Mesothelial cell of epicardium (in vitro differentiated cells): Measurements from ENCODE around the gene CHRM1. TPM values are rescaled to one million over a fixed set of nuclear protein-coding genes. Genes with fewer than 3 reads are reported as not detected.

Source experiments
- DNase-seq, 2 experiments: peaks; one replicate each; pipeline ENCODE4 v3.0.0; 2021; ENCODE audit warnings: low spot score in 2 of 2; ENCODE audit not compliant: unreplicated experiment in 2 of 2
- H3K27ac Mint-ChIP-seq: 2 replicates; pipeline ENCODE4 v1.8.0; 2021; ENCODE audit warnings: mixed read lengths
- H3K27me3 Mint-ChIP-seq: 2 replicates; pipeline ENCODE4 v1.8.0; 2021; ENCODE audit warnings: low read depth, mixed read lengths
- H3K36me3 Mint-ChIP-seq: 2 replicates; pipeline ENCODE4 v1.8.0; 2021; ENCODE audit warnings: mixed read lengths
- H3K4me1 Mint-ChIP-seq: 2 replicates; pipeline ENCODE4 v1.8.0; 2021; ENCODE audit warnings: mixed read lengths
- H3K4me3 Mint-ChIP-seq: 2 replicates; pipeline ENCODE4 v1.8.0; 2021; ENCODE audit warnings: mild to moderate bottlenecking, moderate library complexity, mixed read lengths
- H3K9me3 Mint-ChIP-seq: 2 replicates; pipeline ENCODE4 v1.8.0; 2021; ENCODE audit warnings: mixed read lengths
- total RNA-seq: library from RNA; stranded (reverse); gene quantifications from 3 replicates; pipeline ENCODE4 v1.2.1, GENCODE V29; 2021
- TF ChIP-seq, protein P1 (sequence below): fragments of 200-600 bp; sonication (generic); IDR thresholded peaks from one replicate; pipeline ENCODE4 v1.5.0; 2021; ENCODE audit warnings: antibody characterized with exemption; ENCODE audit not compliant: unreplicated experiment

The CHRM1 gene
- total RNA-seq, 1 donor from 2014 or later, result 0.09 TPM

DNA sequence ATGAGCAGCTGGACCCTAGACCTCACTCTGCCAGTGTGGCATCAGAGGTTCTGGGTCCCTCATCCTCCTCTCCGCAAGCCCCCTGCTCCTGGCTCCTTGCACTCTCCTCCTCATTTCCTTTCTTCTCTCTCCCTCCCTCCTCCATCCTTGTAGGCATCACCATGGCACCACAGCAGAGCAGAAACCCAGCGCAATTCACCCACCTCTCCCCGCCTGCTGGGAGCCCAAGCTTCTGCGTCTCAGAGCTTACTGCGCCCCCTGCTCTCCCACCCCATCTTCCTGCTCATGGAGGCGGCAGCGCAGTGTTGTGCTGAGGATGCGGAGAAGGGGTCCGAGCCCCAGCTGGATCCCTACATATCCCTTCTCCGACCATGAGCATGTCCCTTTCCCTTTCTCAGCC lies 1.7 kb downstream of the CHRM1 start:
- TF ChIP-seq, protein P1, sequence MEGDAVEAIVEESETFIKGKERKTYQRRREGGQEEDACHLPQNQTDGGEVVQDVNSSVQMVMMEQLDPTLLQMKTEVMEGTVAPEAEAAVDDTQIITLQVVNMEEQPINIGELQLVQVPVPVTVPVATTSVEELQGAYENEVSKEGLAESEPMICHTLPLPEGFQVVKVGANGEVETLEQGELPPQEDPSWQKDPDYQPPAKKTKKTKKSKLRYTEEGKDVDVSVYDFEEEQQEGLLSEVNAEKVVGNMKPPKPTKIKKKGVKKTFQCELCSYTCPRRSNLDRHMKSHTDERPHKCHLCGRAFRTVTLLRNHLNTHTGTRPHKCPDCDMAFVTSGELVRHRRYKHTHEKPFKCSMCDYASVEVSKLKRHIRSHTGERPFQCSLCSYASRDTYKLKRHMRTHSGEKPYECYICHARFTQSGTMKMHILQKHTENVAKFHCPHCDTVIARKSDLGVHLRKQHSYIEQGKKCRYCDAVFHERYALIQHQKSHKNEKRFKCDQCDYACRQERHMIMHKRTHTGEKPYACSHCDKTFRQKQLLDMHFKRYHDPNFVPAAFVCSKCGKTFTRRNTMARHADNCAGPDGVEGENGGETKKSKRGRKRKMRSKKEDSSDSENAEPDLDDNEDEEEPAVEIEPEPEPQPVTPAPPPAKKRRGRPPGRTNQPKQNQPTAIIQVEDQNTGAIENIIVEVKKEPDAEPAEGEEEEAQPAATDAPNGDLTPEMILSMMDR, result no peak
- no peak for DNase-seq
- Mint-ChIP-seq H3K36me3 (no peaks in the 10 kb centered on the region), H3K27ac (no peak overlapping the region), H3K4me3 (no peak overlapping the region), H3K4me1 (peaks cover 29% of the 10 kb centered on the region), H3K27me3 (peaks cover 25% of the 10 kb centered on the region), H3K9me3 (no peaks in the 10 kb centered on the region)

DNA sequence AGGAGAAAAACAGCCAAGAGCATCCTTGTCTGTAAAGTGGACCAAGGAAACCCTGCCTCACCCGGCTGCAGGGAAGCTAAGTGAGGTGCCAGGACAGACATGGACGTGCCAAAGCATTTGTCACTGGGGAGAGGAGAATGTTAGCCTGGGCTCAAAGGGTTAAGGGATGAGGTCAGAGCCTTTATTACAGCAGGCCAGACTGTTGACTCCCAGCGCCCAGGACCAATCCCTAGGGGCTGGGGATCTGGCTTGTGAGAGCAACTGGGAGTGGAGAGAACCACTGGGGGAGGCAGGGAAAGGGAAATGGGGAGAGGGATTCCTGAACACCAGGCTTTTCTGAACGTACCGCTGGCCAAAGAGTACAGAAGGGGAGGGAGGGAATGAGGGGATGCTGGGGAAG lies 2.6 kb downstream of the CHRM1 start:
- TF ChIP-seq, protein P1, result no peak
- H3K4me1 Mint-ChIP-seq, result peaks cover 25% of the 10 kb centered on the region
- H3K27me3 Mint-ChIP-seq, result peaks cover 17% of the 10 kb centered on the region
- H3K27ac Mint-ChIP-seq, result no peak overlapping the region
- no peak overlapping the region for H3K4me3 Mint-ChIP-seq
- H3K9me3 Mint-ChIP-seq, result no peaks in the 10 kb centered on the region
- H3K36me3 Mint-ChIP-seq, result no peaks in the 10 kb centered on the region
- no peak for DNase-seq

DNA sequence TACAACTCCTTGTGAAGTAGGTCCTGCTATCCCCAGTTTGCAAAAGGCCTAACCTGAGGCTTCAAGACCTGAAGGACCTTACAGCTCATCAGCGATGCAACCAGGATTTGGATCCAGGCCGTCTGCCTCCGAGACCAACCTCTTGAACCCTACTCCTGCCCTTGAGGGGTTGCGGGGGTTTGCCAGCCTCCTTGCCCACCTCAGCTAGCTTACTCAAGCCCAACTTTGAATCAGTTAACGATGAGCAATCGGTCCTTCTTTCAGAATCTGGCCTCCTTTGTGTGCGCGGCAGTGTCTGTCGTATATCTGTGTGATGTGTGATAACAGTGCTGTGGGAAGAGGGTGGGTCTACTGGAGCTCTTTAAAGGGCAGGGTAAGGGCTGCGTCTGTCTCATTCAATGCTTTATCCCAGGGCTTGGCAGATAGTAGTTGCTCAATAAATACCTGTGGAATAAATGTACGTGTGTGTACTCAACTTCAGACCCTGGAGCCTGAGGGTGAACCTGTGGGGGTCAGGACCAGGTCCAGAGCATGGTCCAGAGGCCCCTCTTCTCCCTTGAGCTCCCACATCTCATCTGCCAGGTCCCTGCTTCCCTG lies 3.2 kb downstream of the CHRM1 start:
- Mint-ChIP-seq H3K36me3 (no peaks in the 10 kb centered on the region), H3K4me1 (peaks cover 23% of the 10 kb centered on the region), H3K9me3 (no peaks in the 10 kb centered on the region), H3K27ac (no peak overlapping the region), H3K27me3 (peaks cover 12% of the 10 kb centered on the region), H3K4me3 (no peak overlapping the region)
- TF ChIP-seq, protein P1, result no peak
- DNase-seq, result no peak

GRCh38 chr11:62914416-62914815 lies 6.7 kb downstream of the CHRM1 start:
- Mint-ChIP-seq H3K9me3 (no peaks in the 10 kb centered on the region), H3K4me1 (peaks cover 7% of the 10 kb centered on the region), H3K27me3 (no peaks in the 10 kb centered on the region), H3K4me3 (no peak overlapping the region), H3K36me3 (no peaks in the 10 kb centered on the region), H3K27ac (no peak overlapping the region)
- TF ChIP-seq, protein P1, result no peak
- no peak for DNase-seq

- no peaks in the 10 kb centered on the region for H3K27me3 Mint-ChIP-seq
- no peaks in the 10 kb centered on the region for H3K9me3 Mint-ChIP-seq
- no peak overlapping the region for H3K27ac Mint-ChIP-seq
- no peak overlapping the region for H3K4me3 Mint-ChIP-seq
- TF ChIP-seq, protein P1, result no peak
- no peaks in the 10 kb centered on the region for H3K36me3 Mint-ChIP-seq
- H3K4me1 Mint-ChIP-seq, result peaks cover 15% of the 10 kb centered on the region
- no peak for DNase-seq
Observed at GRCh38 chr11:62912268-62912667, 8.9 kb downstream of the CHRM1 start.
